Esophagus squamous epithelium (tissue), 4 donors: ENCODE results near the gene MEAK7.
"Not testable (repeated sequence)": the region's sequence is repeated elsewhere in the genome, so short reads cannot be mapped to it uniquely, and the experiment has no call there.

Source experiments
- POLR2A ChIP-seq, 4 donors: fragments of 450-650 bp; IDR thresholded peaks; one replicate each; pipeline ENCODE4 v1.6.1; 2017; ENCODE audit warnings: antibody characterized with exemption in 4 of 4, mild to moderate bottlenecking in 4 of 4, moderate library complexity in 3 of 4
- TF ChIP-seq, protein P1 (sequence below), 6 experiments: fragments of 450-650 bp in 4 of 6; fragments of 200-600 bp in 2 of 6; sonication (generic) in 2 of 6; IDR thresholded peaks; one replicate each; pipeline ENCODE4 v1.5.1; 2016 to 2019; ENCODE audit warnings: antibody characterized with exemption in 6 of 6, mild to moderate bottlenecking in 4 of 6, moderate library complexity in 4 of 6

DNA sequence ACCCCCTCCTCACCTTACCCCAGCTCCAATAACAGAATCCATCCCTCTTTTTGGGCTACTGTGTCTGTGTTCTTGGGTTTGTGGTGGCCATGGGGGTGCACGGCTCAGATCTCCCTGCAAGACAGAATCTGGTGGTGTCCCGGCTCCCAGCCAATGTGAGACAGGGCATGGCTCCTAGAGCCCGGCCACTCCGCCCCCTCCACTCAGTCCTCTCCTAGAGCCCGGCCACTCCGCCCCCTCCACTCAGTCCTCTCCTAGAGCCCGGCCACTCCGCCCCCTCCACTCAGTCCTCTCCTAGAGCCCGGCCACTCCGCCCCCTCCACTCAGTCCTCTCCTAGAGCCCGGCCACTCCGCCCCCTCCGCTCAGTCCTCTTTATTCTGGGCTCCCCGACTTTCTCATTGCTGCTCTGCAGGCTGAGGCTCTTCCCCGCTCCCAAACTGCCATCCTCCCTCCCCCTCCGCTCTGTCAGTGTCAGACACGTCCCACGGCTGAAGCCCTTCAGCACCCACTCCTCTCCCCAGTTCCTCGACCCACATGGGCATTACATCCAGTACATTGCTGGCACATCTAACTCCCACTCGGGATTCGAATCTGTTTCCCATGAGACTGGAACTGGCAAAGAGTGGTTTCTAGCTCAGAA is 20.6 kb upstream of the MEAK7 start:
- TF ChIP-seq POLR2A (IDR thresholded peaks at IDR 0.05) = not testable (repeated sequence)
- TF ChIP-seq, protein P1, sequence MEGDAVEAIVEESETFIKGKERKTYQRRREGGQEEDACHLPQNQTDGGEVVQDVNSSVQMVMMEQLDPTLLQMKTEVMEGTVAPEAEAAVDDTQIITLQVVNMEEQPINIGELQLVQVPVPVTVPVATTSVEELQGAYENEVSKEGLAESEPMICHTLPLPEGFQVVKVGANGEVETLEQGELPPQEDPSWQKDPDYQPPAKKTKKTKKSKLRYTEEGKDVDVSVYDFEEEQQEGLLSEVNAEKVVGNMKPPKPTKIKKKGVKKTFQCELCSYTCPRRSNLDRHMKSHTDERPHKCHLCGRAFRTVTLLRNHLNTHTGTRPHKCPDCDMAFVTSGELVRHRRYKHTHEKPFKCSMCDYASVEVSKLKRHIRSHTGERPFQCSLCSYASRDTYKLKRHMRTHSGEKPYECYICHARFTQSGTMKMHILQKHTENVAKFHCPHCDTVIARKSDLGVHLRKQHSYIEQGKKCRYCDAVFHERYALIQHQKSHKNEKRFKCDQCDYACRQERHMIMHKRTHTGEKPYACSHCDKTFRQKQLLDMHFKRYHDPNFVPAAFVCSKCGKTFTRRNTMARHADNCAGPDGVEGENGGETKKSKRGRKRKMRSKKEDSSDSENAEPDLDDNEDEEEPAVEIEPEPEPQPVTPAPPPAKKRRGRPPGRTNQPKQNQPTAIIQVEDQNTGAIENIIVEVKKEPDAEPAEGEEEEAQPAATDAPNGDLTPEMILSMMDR (IDR thresholded peaks at IDR 0.05) = not testable (repeated sequence)
